Measurements from ENCODE around the gene CIDEB.

Gene CIDEB

GRCh38 chr14:24290746-24291145 lies 17.0 kb downstream of the CIDEB start:
- no peak for DNase-seq (ENCODE audit: low read depth)

- DNase-seq (ENCODE audit: low read depth) = no peak
Measured at GRCh38 chr14:24289649-24290280, 18.0 kb downstream of the CIDEB start.

- DNase-seq (ENCODE audit: low read depth) = no peak
Measured at GRCh38 chr14:24286996-24287395, 20.8 kb downstream of the CIDEB start.

- no peak for DNase-seq (ENCODE audit: low read depth)
Measured at GRCh38 chr14:24285351-24285750, 22.4 kb downstream of the CIDEB start.

DNA sequence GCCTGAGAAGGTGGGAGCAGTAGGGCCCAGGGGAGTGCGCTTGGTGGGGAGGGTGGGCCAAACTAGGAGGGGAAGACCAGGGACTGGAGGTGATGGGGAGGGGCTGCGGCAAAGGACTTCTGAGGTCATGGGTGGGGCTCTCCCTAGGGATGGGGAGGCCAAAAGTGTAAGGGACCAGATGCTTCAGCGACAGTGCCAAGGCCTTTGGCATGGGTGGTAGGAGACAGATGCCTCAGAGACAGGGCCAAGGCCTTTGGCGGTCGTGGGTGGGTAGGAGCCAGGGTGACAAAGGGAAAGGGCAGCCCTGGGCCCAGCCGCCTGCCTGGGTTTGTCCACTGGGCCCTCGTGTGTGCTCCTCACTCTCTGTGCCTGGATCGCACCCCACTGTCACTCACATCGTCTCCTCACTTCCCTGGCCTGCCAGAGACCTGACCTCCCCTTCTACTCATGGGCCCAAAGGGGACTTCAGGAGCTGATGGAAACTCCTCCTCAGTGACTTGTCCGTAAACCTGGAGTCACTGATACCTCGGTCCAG lies 23.2 kb downstream of the CIDEB start:
- no peak for DNase-seq (ENCODE audit: low read depth)

- DNase-seq (ENCODE audit: low read depth) = no peak
Measured at GRCh38 chr14:24283796-24284460, 23.8 kb downstream of the CIDEB start.

GRCh38 chr14:24282736-24283135 lies 25.0 kb downstream of the CIDEB start:
- no peak for DNase-seq (ENCODE audit: low read depth)

GRCh38 chr14:24281636-24282035 lies 26.1 kb downstream of the CIDEB start:
- DNase-seq (ENCODE audit: low read depth) = no peak

DNA sequence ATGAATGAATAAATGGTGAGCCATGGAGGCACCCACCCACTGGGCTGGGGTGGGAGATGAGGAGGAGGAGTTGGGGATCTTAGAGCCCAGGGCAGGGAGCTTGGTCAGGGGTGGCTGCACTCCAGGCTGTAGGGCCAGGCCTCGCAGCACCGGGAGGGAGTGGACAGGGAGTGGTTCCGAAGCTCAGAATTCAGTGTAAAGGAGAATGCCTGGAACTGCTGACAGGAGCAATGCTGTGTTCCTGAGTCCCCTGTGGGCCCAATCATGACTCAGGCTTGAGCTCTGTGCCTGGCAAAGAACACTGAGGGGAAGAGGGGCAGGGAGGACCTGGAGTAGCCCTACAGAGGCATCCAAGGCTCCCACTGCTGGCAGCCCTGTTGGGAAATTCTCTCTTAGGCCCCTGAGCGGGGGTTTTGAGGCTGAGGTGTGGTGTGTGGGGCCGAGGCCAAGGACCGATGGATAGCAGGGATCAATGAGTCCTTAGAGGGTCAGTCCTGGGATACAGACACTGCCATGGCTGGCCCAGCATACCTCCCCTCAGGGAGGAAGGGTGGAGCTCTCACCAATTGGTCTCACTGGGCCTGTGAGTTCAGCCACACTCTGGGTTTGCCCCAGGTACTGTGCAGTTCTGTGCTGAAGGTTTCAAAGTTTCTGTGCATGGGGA lies 26.8 kb downstream of the CIDEB start:
- no peak for DNase-seq (ENCODE audit: low read depth)

DNA sequence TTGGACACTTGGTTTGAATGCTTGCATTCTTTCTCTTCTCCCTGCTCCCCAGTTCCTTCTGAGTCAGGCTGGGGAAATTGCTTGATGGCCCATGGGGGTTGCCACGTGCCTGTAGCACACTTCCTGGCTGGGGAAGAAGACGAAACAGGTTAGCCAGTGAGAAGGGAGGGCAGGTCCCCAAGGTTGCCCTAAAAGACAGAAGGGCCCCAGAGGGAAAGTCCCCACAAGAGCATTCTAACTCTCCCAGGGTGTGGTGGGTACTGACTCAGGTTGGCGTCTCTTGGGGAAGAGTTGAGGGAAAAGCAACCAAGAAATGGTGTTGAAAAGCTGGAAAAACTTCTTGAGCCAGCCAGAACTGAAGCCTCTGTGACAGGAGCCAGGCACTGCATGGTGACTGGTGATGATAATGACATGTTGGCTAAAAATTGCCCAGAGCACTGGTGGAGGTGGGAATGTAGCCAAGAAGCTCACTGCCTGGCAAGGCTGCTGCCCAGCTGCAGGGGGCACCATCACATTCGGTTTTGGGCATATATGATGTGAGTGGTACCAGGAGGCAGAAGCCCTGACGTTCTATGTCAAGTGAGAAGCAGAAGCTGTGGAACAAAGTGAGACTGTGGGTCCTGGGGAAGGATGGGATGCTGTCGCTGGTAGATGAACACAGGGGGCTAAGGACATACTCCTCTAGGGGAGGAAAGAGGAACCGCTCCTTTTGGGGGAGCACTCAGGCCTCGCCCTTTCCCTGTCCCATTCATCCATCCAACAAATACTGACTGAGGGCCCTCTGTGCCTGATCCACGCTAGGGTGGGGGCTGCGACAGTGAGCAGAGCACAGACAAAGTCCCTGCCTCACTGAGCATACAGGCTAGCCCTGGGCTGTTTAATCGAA lies 28.2 kb downstream of the CIDEB start:
- DNase-seq (ENCODE audit: low read depth) = no peak

- no peak for DNase-seq (ENCODE audit: low read depth)
Measured at GRCh38 chr14:24278424-24278823, 29.4 kb downstream of the CIDEB start.

DNA sequence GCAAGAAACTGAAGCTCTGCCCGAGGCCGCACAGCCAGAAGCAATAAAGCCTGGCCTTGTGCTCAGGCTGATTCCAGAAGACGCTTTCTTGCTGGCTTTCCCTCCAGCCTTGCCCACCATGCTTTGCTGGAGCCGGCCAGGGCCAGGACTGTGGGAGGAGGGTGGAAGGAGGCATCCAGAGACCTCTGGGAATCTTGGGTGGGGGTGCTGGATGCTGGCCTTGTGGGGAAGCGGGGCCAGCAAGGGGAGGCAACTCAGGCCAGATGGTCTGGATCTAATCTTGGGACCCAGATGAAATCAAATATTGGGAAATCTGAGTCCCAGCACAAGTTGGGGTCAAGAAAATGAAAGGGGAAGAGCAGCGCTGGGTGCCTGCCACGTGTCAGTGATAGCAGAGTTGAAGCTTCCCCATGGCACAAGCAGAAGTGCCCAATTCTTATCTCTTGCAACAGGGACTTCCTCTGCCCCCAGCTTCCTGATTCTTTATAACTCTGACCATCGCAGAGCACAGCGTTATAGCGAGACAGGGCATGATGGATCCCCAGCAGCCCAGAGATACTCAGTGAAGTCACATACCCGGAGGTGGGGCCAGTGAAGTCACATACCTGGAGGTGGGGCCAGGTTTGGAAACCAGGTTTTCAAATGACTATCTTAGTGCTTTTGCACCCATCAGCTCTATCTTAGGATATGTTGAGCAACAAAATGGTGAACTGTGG lies 30.0 kb downstream of the CIDEB start:
- no peak for DNase-seq (ENCODE audit: low read depth)

- DNase-seq (ENCODE audit: low read depth) = no peak
Measured at GRCh38 chr14:24277071-24277470, 30.7 kb downstream of the CIDEB start.

GRCh38 chr14:24274101-24274543 lies 33.7 kb downstream of the CIDEB start:
- DNase-seq (ENCODE audit: low read depth) = peak; percentile 80

- DNase-seq (ENCODE audit: low read depth) = peak; percentile 8
Measured at GRCh38 chr14:24273422-24273998, 34.3 kb downstream of the CIDEB start.

GRCh38 chr14:24272467-24272866 lies 35.3 kb downstream of the CIDEB start:
- no peak for DNase-seq (ENCODE audit: low read depth)

- no peak for DNase-seq (ENCODE audit: low read depth)
Measured at GRCh38 chr14:24271834-24272263, 35.9 kb downstream of the CIDEB start.

- peak; percentile 81 for DNase-seq (ENCODE audit: low read depth)
Measured at GRCh38 chr14:24271134-24271833, 36.5 kb downstream of the CIDEB start, which contains the start of gene RABGGTA. Gene RABGGTA (minus strand): TSS chr14:24271597. CDS start chr14:24271115, 482 bp downstream.

DNA sequence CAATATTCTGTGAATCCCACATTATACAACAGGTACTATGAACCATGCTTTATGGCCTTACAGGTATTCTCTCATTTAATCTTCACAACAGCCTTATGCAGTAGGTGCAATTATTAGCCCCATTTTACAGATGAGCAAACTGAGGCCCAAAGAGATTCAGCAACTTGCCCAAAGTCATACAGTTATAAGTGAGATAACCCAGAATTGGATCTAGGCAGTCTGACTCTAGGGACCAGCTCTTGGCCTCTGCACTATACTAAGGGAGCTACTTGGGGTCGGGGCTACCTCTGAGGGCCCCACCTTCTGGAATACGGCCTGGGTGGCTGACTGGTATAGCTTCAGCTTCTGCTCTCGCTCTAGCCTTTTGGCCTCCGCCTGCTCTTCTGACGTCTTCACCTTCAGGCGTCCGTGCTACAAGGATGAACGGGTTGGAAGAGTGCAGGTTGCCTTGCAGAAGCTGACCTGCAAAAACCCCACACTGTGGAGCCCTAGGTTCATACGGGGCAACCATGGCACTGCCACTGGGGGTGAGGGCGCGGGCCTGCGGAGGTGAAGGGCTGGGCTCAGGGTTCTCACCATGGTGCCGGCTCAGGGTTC lies 37.1 kb downstream of the CIDEB start:
- no peak for DNase-seq (ENCODE audit: low read depth)
